CD4-positive, alpha-beta memory T cell (primary cell): ENCODE data around the gene BAHCC1. TPM values are rescaled to one million over a fixed set of nuclear protein-coding genes. Genes with fewer than 3 reads are reported as not detected.

Experiments used
- CTCF ChIA-PET: fragments of 350-600 bp; sonication (Branson Sonifier 250); formaldehyde crosslinking; loops from one replicate; lab custom pipeline; 2021; ENCODE audit warnings: inconsistent platforms; ENCODE audit not compliant: partially characterized antibody; lab: Charles Lee
- POLR2A ChIA-PET: fragments of 350-600 bp; sonication (Branson Sonifier 250); formaldehyde crosslinking; loops from one replicate; lab custom pipeline; 2021; ENCODE audit not compliant: partially characterized antibody; lab: Charles Lee
- DNase-seq, 5 donors: peaks; one replicate each; pipeline versions ENCODE4 v3.0.0 to v3.0.0-alpha.2; 2020 to 2022; ENCODE audit warnings: mixed read lengths in 1 of 5
- H3K27ac ChIP-seq: one replicate; pipeline ENCODE4 v1.7.0; 2013; ENCODE audit warnings: low read depth, low read length
- H3K27me3 ChIP-seq: 2 replicates; pipeline ENCODE4 v1.7.0; 2013; ENCODE audit warnings: mild to moderate bottlenecking, low read length, moderate library complexity; ENCODE audit not compliant: insufficient read depth
- H3K36me3 ChIP-seq: 2 replicates; pipeline ENCODE4 v1.7.0; 2013; ENCODE audit warnings: mild to moderate bottlenecking, low read length, moderate library complexity; ENCODE audit not compliant: insufficient read depth
- H3K4me1 ChIP-seq: 2 replicates; pipeline ENCODE4 v1.7.0; 2013; ENCODE audit warnings: mild to moderate bottlenecking, low read length, moderate library complexity; ENCODE audit not compliant: insufficient read depth
- H3K4me3 ChIP-seq, 2 donors: one replicate each; pipeline ENCODE4 v1.7.0; 2013; ENCODE audit warnings: low read length in 2 of 2, mild to moderate bottlenecking in 1 of 2
- H3K9me3 ChIP-seq, 2 donors: one replicate each; pipeline ENCODE4 v1.7.0; 2013; ENCODE audit warnings: low read length in 2 of 2, control low read depth in 1 of 2; ENCODE audit not compliant: control insufficient read depth in 1 of 2
- H3K27ac Mint-ChIP-seq, 7 donors: one replicate each; pipeline ENCODE4 v1.8.0; 2020 to 2021; ENCODE audit warnings: mixed read lengths in 7 of 7, mild to moderate bottlenecking in 6 of 7, inconsistent platforms in 3 of 7, moderate library complexity in 3 of 7
- H3K27me3 Mint-ChIP-seq, 2 donors: one replicate each; pipeline ENCODE4 v1.8.0; 2020 to 2021; ENCODE audit warnings: mixed read lengths in 2 of 2
- H3K36me3 Mint-ChIP-seq, 2 donors: one replicate each; pipeline ENCODE4 v1.8.0; 2020 to 2021; ENCODE audit warnings: mixed read lengths in 2 of 2, inconsistent platforms in 1 of 2, mild to moderate bottlenecking in 1 of 2
- H3K4me1 Mint-ChIP-seq, 4 donors: one replicate each; pipeline ENCODE4 v1.8.0; 2020 to 2021; ENCODE audit warnings: mixed read lengths in 4 of 4, mild to moderate bottlenecking in 1 of 4
- H3K4me3 Mint-ChIP-seq, 8 donors: one replicate each; pipeline ENCODE4 v1.8.0; 2020 to 2021; ENCODE audit warnings: mixed read lengths in 8 of 8, mild to moderate bottlenecking in 7 of 8, moderate library complexity in 6 of 8, inconsistent platforms in 3 of 8
- H3K9me3 Mint-ChIP-seq, 8 donors: one replicate each; pipeline ENCODE4 v1.8.0; 2020 to 2021; ENCODE audit warnings: mixed read lengths in 8 of 8, mild to moderate bottlenecking in 5 of 8, inconsistent platforms in 3 of 8, moderate library complexity in 1 of 8
- intact Hi-C: fragments of 100-400 bp; cut with micrococcal nuclease; formaldehyde crosslinking; loops from one replicate; pipeline ENCODE4 v1.15.1; 2023
- polyA plus RNA-seq, 2 donors: library from polyadenylated mRNA; unstranded; fragments of 300-500 nt; fragmentation: Illumina TruSeq; gene quantifications; one replicate each; pipeline ENCODE4 v1.2.3, GENCODE V29; 2021
- total RNA-seq, 2 experiments: library from RNA; stranded (reverse); gene quantifications; one replicate each; pipeline ENCODE4 v1.2.3, GENCODE V29; 2021

Gene BAHCC1
- total and polyA plus RNA-seq, 4 experiments from 2014 or later = not detected

GRCh38 chr17:81487487-81488275 lies 92.4 kb downstream of the BAHCC1 start:
- no peak overlapping the region for H3K27ac Mint-ChIP-seq

GRCh38 chr17:81488276-81488860 lies 93.1 kb downstream of the BAHCC1 start:
- ChIA-PET CTCF (interaction anchor here (0.7 to 1.1 kb wide), 2 partner anchors 20 to 196 kb away, joined by 3 read pairs; no protein-coding TSS in a partner anchor), POLR2A (interaction anchor here (0.9 to 3.0 kb wide), 4 partner anchors 9 to 24 kb away, joined by 3 to 29 read pairs (median 4); partner anchors contain the start of gene ACTG1)
- peaks cover 5% of the 10 kb centered on the region for H3K27me3 ChIP-seq
- H3K4me3 ChIP-seq = peak overlapping the region in 1 of 2 donors; percentile 51
- peak overlapping the region in 1 of 8 donors; percentile 59 for H3K4me3 Mint-ChIP-seq
- H3K4me1 Mint-ChIP-seq = peaks cover 0 to 6% (median 2%) of the 10 kb centered on the region in 4 donors
- DNase-seq = peak in 2 of 5 donors; percentile 27 to 35
- no peaks in the 10 kb centered on the region for H3K9me3 Mint-ChIP-seq
- H3K4me1 ChIP-seq = peaks cover 23% of the 10 kb centered on the region
- no peak overlapping the region for H3K27ac Mint-ChIP-seq
- H3K27me3 Mint-ChIP-seq = peaks cover 0 to 6% of the 10 kb centered on the region in 2 donors
- no peaks in the 10 kb centered on the region for H3K36me3 ChIP-seq
- no peaks in the 10 kb centered on the region for H3K9me3 ChIP-seq
- H3K36me3 Mint-ChIP-seq = no peaks in the 10 kb centered on the region
- peak overlapping the region; percentile 38 for H3K27ac ChIP-seq
- intact Hi-C loops = loop anchor here (2.0 to 10.0 kb wide), 2 partner anchors 24 to 94 kb away; partner anchors contain the start of genes ACTG1 and BAHCC1

More at GRCh38 chr17:81487487-81488275, 92.4 kb downstream of the BAHCC1 start:
- H3K36me3 Mint-ChIP-seq = no peaks in the 10 kb centered on the region
- Histone ChIP-seq H3K9me3 (no peaks in the 10 kb centered on the region), H3K27ac (peak overlapping the region; percentile 38), H3K4me3 (peak overlapping the region; percentile 3 to 51), H3K36me3 (no peaks in the 10 kb centered on the region), H3K4me1 (peaks cover 23% of the 10 kb centered on the region), H3K27me3 (peaks cover 5% of the 10 kb centered on the region)
- H3K9me3 Mint-ChIP-seq = no peaks in the 10 kb centered on the region
- intact Hi-C loops = loop anchor here (2.0 to 10.0 kb wide), 2 partner anchors 25 to 93 kb away; partner anchors contain the start of genes ACTG1 and BAHCC1
- POLR2A ChIA-PET = interaction anchor here (0.9 to 3.0 kb wide), 4 partner anchors 9 to 28 kb away, joined by 3 to 29 read pairs (median 6); partner anchors contain the start of gene ACTG1
- H3K4me3 Mint-ChIP-seq = peak overlapping the region in 6 of 8 donors; percentile 10 to 69 (median 50)
- H3K27me3 Mint-ChIP-seq = peaks cover 1 to 9% of the 10 kb centered on the region in 2 donors
- CTCF ChIA-PET = interaction anchor here (1.1 to 1.4 kb wide), 2 partner anchors 31 to 233 kb away, joined by 3 read pairs; no protein-coding TSS in a partner anchor
- DNase-seq = peak; percentile 56 to 78 (median 64)
- H3K4me1 Mint-ChIP-seq = peaks cover 0 to 9% (median 2%) of the 10 kb centered on the region in 4 donors

- no peaks in the 10 kb centered on the region for H3K9me3 Mint-ChIP-seq
- DNase-seq = no peak
- H3K36me3 Mint-ChIP-seq = no peaks in the 10 kb centered on the region
- no peaks in the 10 kb centered on the region for H3K9me3 ChIP-seq
- no peak overlapping the region for H3K4me3 ChIP-seq
- H3K4me1 ChIP-seq = peaks cover 17% of the 10 kb centered on the region
- peak overlapping the region; percentile 26 to 74 (median 61) for H3K4me3 Mint-ChIP-seq
- H3K27ac Mint-ChIP-seq = peak overlapping the region in 3 of 7 donors; percentile 27 to 76 (median 74)
- ChIA-PET POLR2A (interaction anchor here (0.9 to 2.1 kb wide), 5 partner anchors 18 to 63 kb away, joined by 3 to 10 read pairs (median 5); partner anchors contain the start of gene FAAP100), CTCF (interaction anchor here (0.7 to 1.1 kb wide), 2 partner anchors 19 to 197 kb away, joined by 3 read pairs; no protein-coding TSS in a partner anchor)
- H3K27me3 ChIP-seq = no peaks in the 10 kb centered on the region
- intact Hi-C loops = loop anchor here (2.0 to 10.0 kb wide), 2 partner anchors 23 to 95 kb away; partner anchors contain the start of genes ACTG1 and BAHCC1
- peaks cover 0 to 6% (median 2%) of the 10 kb centered on the region in 4 donors for H3K4me1 Mint-ChIP-seq
- H3K27ac ChIP-seq = no peak overlapping the region
- H3K27me3 Mint-ChIP-seq = peaks cover 0 to 6% of the 10 kb centered on the region in 2 donors
- H3K36me3 ChIP-seq = no peaks in the 10 kb centered on the region
These were observed 94.0 kb downstream of the BAHCC1 start for GRCh38 chr17:81489012-81489997.

- Mint-ChIP-seq H3K36me3 (no peaks in the 10 kb centered on the region), H3K4me3 (peak overlapping the region in 4 of 8 donors; percentile 29 to 72 (median 50)), H3K27ac (peak overlapping the region in 2 of 7 donors; percentile 30 to 32), H3K4me1 (peaks cover 2 to 6% (median 3%) of the 10 kb centered on the region in 4 donors), H3K9me3 (no peaks in the 10 kb centered on the region), H3K27me3 (peaks cover 3 to 6% of the 10 kb centered on the region in 2 donors)
- Histone ChIP-seq H3K9me3 (no peaks in the 10 kb centered on the region), H3K4me1 (peaks cover 11% of the 10 kb centered on the region), H3K27ac (no peak overlapping the region), H3K27me3 (no peaks in the 10 kb centered on the region), H3K36me3 (no peaks in the 10 kb centered on the region), H3K4me3 (no peak overlapping the region)
- ChIA-PET CTCF (no interaction called here), POLR2A (interaction anchor here (0.9 to 2.1 kb wide), 4 partner anchors 17 to 62 kb away, joined by 3 to 10 read pairs (median 7); partner anchors contain the start of gene FAAP100)
- peak in 1 of 5 donors; percentile 33 for DNase-seq
- intact Hi-C loops = loop anchor here (2.0 to 10.0 kb wide), 2 partner anchors 23 to 95 kb away; partner anchors contain the start of genes ACTG1 and BAHCC1
These were observed 95.0 kb downstream of the BAHCC1 start for GRCh38 chr17:81489998-81490992.

- H3K9me3 Mint-ChIP-seq = no peaks in the 10 kb centered on the region
- no peaks in the 10 kb centered on the region for H3K36me3 ChIP-seq
- POLR2A ChIA-PET = interaction anchor here (1.6 kb wide), 1 partner anchor 21 kb away, joined by 4 read pairs; the partner anchor contains the start of gene ACTG1
- peak overlapping the region in 1 of 7 donors; percentile 32 for H3K27ac Mint-ChIP-seq
- no peaks in the 10 kb centered on the region for H3K36me3 Mint-ChIP-seq
- peaks cover 2 to 5% (median 2%) of the 10 kb centered on the region in 4 donors for H3K4me1 Mint-ChIP-seq
- H3K27me3 Mint-ChIP-seq = peaks cover 3% of the 10 kb centered on the region in 2 donors
- H3K27me3 ChIP-seq = no peaks in the 10 kb centered on the region
- no peak overlapping the region for H3K27ac ChIP-seq
- no peak overlapping the region for H3K4me3 ChIP-seq
- H3K4me1 ChIP-seq = peaks cover 11% of the 10 kb centered on the region
- no peak overlapping the region for H3K4me3 Mint-ChIP-seq
- no peaks in the 10 kb centered on the region for H3K9me3 ChIP-seq
- CTCF ChIA-PET = no interaction called here
- intact Hi-C loops = no loop called here
- peak in 1 of 5 donors; percentile 8 for DNase-seq
These were observed 95.9 kb downstream of the BAHCC1 start for GRCh38 chr17:81491181-81491581.
